K562 (cell line): Measurements from ENCODE around the gene ZBTB9.

Experiments
- ATF7 ChIP-seq: fragments of 450-650 bp; IDR thresholded peaks from 2 replicates; pipeline ENCODE4 v1.7.1; 2014; ENCODE audit warnings: mild to moderate bottlenecking, moderate library complexity
- EGR1 ChIP-seq: fragments of 450-650 bp; conservative IDR thresholded peaks from 2 replicates; pipeline ENCODE4 v1.6.1; 2017; ENCODE audit warnings: mild to moderate bottlenecking
- FOXK1 ChIP-seq: sonication (generic); formaldehyde crosslinking; IDR thresholded peaks from 2 replicates; pipeline ENCODE4 v1.8.0; 2022; ENCODE audit warnings: missing genetic modification reagents, mild to moderate bottlenecking, borderline replicate concordance
- GTF2F1 ChIP-seq: IDR thresholded peaks from 2 replicates; pipeline ENCODE4 v1.6.1; 2011; ENCODE audit warnings: low read depth, low read length, improper control_type of control experiment
- NFATC3 ChIP-seq: fragments of 450-650 bp; IDR thresholded peaks from 2 replicates; pipeline ENCODE4 v1.6.1; 2017; ENCODE audit warnings: mild to moderate bottlenecking
- NFE2 ChIP-seq: IDR thresholded peaks from 2 replicates; pipeline ENCODE4 v1.6.1; 2014; ENCODE audit warnings: antibody characterized with exemption, low read depth
- PYGO2 ChIP-seq: fragments of 450-650 bp; IDR thresholded peaks from 2 replicates; pipeline ENCODE4 v1.6.1; 2016; ENCODE audit warnings: mild to moderate bottlenecking, missing genetic modification characterization, moderate library complexity, missing compliant biosample characterization
- SRSF9 ChIP-seq: fragments of 200-400 bp; formaldehyde crosslinking; IDR thresholded peaks from 2 replicates; pipeline ENCODE4 v1.6.1; 2017; ENCODE audit warnings: low read depth, low read length, borderline replicate concordance
- ZFX ChIP-seq: sonication (generic); formaldehyde crosslinking; IDR thresholded peaks from 2 replicates; pipeline ENCODE4 v1.8.0; 2022; ENCODE audit warnings: mild to moderate bottlenecking, missing genetic modification reagents, moderate library complexity
- TF ChIP-seq, protein P1 (sequence below): IDR thresholded peaks from 3 replicates; pipeline ENCODE4 v1.6.1; 2011; ENCODE audit warnings: borderline replicate concordance, mild to moderate bottlenecking; ENCODE audit not compliant: insufficient read length, insufficient read depth
- TF ChIP-seq, protein P2 (sequence below): fragments of 250-450 bp; sonication (Bioruptor Pico); IDR thresholded peaks from 2 replicates; pipeline ENCODE4 v1.5.0; 2021; ENCODE audit warnings: mild to moderate bottlenecking, borderline replicate concordance

- no peak for TF ChIP-seq ZFX (CRISPR knock-in tag)
- TF ChIP-seq, protein P1, sequence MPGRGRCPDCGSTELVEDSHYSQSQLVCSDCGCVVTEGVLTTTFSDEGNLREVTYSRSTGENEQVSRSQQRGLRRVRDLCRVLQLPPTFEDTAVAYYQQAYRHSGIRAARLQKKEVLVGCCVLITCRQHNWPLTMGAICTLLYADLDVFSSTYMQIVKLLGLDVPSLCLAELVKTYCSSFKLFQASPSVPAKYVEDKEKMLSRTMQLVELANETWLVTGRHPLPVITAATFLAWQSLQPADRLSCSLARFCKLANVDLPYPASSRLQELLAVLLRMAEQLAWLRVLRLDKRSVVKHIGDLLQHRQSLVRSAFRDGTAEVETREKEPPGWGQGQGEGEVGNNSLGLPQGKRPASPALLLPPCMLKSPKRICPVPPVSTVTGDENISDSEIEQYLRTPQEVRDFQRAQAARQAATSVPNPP: no peak
- no peak for TF ChIP-seq ATF7
- TF ChIP-seq FOXK1 (CRISPR knock-in tag): no peak
- TF ChIP-seq, protein P2, sequence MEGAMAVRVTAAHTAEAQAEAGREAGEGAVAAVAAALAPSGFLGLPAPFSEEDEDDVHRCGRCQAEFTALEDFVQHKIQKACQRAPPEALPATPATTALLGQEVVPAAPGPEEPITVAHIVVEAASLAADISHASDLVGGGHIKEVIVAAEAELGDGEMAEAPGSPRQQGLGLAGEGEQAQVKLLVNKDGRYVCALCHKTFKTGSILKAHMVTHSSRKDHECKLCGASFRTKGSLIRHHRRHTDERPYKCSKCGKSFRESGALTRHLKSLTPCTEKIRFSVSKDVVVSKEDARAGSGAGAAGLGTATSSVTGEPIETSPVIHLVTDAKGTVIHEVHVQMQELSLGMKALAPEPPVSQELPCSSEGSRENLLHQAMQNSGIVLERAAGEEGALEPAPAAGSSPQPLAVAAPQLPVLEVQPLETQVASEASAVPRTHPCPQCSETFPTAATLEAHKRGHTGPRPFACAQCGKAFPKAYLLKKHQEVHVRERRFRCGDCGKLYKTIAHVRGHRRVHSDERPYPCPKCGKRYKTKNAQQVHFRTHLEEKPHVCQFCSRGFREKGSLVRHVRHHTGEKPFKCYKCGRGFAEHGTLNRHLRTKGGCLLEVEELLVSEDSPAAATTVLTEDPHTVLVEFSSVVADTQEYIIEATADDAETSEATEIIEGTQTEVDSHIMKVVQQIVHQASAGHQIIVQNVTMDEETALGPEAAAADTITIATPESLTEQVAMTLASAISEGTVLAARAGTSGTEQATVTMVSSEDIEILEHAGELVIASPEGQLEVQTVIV (CRISPR knock-in tag): no peak
- TF ChIP-seq GTF2F1: no peak
- no peak for TF ChIP-seq NFE2
- no peak for TF ChIP-seq PYGO2 (tag)
- no peak for TF ChIP-seq NFATC3
- no peak for TF ChIP-seq EGR1
- TF ChIP-seq SRSF9: no peak
Measured at GRCh38 chr6:33405386-33405940, 48.9 kb upstream of the ZBTB9 start.
